GM12801 (cell line): Measurements from ENCODE around the gene TDRD12.

ENCODE experiments used
- CTCF ChIP-seq: IDR thresholded peaks from one replicate; pipeline ENCODE4 v1.5.1; 2011; ENCODE audit warnings: control low read depth; ENCODE audit not compliant: insufficient read length; ENCODE audit errors: extremely low read depth

The TDRD12 gene

GRCh38 chr19:32873247-32873959 lies 153.8 kb downstream of the TDRD12 start:
- no peak for TF ChIP-seq CTCF

- no peak for TF ChIP-seq CTCF
Observed at GRCh38 chr19:32874605-32875004, 155.0 kb downstream of the TDRD12 start.

GRCh38 chr19:32875428-32875827 lies 155.9 kb downstream of the TDRD12 start:
- no peak for TF ChIP-seq CTCF

- TF ChIP-seq CTCF = no peak
Observed at GRCh38 chr19:32876236-32876918, 156.8 kb downstream of the TDRD12 start.

- no peak for TF ChIP-seq CTCF
Observed at GRCh38 chr19:32876919-32877285, 157.3 kb downstream of the TDRD12 start.
